ENCODE data around the gene ZBTB9.

Gene ZBTB9

GRCh38 chr6:33433001-33433543, 21.3 kb upstream of the ZBTB9 start:
- no peak for DNase-seq

GRCh38 chr6:33433544-33434191, 20.7 kb upstream of the ZBTB9 start:
- DNase-seq = no peak

DNA sequence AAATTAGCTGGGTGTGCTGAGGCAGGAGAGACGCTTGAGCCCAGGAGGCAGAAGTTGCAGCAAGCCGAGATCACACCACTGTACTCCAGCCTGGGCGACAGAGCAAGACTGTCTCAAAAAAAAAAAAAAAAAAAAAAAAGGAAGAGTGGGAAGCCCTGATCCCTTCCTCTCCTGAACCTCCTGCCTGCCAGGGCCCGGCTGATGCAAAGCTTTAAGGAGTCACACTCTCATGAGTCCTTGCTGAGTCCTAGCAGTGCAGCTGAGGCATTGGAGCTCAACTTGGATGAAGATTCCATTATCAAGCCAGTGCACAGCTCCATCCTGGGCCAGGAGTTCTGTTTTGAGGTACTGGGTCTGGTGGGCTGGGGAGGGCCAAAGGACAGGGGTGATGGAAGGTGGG, 19.4 kb upstream of the ZBTB9 start:
- DNase-seq = no peak

DNA sequence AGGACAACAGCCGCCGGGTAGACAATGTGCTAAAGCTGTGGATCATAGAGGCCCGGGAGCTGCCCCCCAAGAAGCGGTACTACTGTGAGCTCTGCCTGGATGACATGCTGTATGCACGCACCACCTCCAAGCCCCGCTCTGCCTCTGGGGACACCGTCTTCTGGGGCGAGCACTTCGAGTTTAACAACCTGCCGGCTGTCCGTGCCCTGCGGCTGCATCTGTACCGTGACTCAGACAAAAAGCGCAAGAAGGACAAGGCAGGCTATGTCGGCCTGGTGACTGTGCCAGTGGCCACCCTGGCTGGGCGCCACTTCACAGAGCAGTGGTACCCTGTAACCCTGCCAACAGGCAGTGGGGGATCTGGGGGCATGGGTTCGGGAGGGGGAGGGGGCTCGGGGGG, 16.7 kb upstream of the ZBTB9 start:
- DNase-seq = no peak

DNA sequence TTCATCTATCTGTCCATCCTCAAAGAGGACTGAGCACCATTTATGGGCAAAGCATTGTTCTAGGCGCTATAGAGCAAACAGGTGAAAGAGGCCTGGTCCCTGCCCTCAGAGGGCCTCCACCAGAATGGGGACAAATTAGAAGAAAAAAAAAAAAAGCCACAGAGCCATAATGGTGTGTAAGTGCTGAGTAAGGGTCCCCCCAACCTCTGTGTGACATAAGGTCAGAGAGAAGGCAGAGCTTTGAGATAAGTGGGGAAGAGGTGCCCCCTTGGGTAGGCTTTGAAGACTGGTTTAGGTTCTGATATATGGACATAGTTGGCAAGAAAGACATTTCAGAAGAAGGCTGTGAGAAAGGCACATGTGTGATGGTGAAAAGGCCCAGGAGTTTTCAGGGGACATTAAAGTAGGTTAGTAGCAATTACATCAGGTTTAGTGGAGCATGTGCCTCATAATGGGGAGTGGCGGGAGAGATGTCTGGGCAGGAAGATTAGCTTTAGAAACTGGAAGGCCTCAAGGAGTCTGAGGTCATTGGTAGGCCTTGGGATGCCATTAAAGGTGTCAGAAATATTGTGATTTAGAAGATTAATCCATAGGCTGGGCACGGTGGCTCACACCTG, 15.3 kb upstream of the ZBTB9 start:
- DNase-seq = no peak

- DNase-seq = no peak
These were observed 14.3 kb upstream of the ZBTB9 start for GRCh38 chr6:33439956-33440648.

DNA sequence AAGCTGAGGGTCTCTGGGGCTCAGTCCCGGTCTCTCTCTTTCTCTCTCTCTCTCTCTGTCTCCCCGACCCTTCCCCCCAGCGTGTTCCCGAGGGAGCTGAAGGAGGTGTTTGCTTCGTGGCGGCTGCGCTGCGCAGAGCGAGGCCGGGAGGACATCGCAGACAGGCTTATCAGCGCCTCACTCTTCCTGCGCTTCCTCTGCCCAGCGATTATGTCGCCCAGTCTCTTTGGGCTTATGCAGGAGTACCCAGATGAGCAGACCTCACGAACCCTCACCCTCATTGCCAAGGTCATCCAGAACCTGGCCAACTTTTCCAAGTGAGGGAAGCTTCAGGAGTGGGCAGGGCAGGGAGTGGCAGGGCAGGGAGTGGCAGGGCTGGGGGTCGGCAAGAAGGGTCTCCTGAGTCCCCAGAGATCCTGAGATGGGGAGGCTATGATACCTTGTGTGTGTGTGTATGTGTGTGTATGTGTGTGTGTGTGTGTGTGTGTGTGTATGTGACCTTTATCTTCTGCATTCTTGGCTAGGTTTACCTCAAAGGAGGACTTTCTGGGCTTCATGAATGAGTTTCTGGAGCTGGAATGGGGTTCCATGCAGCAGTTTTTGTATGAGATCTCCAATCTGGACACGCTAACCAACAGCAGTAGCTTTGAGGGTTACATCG, 13.6 kb upstream of the ZBTB9 start:
- DNase-seq = no peak

DNA sequence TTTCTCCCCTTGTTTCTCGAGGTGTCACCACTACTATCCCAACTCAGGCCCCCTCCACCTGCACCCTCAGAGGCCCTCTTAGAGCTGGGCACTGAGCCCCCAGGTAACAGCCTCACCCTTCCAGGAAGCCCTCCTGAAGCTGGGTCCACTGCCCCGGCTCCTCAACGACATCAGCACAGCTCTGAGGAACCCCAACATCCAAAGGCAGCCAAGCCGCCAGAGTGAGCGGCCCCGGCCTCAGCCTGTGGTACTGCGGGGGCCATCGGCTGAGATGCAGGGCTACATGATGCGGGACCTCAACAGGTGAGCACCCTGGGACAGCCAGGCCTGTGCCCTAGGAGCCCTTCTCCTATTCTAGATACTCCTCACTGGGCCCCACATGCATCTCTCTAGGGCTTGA, 12.9 kb upstream of the ZBTB9 start:
- no peak for DNase-seq

DNA sequence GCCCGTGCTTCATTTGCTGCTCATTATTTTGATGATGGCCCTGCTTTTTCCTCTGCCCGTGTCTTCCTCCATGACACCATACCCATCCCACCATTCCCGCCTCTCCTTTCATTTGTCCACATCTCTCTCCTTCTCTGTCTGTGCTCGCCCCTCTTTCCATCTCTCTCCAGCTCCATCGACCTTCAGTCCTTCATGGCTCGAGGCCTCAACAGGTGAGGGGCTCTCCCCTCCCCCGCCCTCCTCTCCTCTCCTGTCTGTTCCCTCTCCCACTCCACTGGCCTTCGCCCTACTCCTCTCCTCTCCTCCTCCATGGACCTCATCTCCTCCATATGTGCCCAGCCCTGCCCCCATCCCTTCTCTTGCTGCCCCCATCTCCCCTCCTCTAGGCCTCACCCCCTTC, 12.1 kb upstream of the ZBTB9 start:
- no peak for DNase-seq

- no peak for DNase-seq
These were observed 11.4 kb upstream of the ZBTB9 start for GRCh38 chr6:33443025-33443424.

DNA sequence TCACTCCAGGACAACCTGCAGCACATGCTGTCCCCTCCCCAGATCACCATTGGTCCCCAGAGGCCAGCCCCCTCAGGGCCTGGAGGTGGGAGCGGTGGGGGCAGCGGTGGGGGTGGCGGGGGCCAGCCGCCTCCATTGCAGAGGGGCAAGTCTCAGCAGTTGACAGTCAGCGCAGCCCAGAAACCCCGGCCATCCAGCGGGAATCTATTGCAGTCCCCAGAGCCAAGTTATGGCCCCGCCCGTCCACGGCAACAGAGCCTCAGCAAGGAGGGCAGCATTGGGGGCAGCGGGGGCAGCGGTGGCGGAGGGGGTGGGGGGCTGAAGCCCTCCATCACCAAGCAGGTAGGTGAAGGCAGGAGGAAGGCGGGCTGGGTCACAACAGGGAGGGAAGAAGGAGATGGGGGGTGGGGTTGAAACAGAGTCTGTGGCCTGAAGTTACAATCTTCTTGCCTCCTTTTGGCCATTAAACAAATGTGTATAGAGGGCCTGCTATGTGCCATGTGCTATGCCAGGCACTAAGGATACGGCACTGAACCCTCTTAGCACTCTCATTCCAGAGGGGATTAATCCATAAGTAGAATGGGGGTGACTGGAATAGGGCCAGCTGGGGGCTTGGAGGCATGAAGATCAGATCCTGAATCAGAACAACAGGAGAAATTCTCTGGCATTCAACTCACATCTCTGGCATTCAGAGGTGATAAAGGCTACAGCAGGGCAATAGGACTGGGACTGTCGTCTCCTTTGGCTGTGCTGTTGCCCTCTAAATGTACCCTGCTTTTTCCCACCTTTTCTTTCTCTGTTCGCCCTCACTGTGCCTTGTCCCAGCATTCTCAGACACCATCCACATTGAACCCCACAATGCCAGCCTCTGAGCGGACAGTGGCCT, 10.5 kb upstream of the ZBTB9 start:
- no peak for DNase-seq

DNA sequence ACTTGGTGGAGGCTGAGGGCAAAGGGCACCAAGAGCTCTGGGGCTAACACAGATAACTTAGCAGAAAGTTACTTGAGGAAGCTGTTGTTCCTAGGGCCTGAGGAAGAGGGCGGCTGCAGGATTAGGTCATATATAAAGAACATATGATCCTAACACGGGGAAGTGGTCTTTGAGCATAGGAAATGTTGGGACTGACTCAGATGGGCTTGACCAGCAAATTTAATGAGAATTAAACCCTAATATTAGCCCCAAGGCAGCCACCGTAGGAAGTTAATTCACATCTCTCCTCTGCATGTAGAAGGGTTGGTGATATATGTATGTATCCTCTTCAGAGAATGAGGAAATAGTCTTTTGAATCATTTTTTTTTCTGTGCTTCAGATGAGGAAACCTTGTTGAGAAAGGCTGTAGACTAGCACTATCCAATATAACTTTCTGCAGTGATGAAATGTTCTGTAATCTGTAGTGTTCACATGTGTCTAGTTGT, 9.2 kb upstream of the ZBTB9 start:
- DNase-seq = no peak

DNA sequence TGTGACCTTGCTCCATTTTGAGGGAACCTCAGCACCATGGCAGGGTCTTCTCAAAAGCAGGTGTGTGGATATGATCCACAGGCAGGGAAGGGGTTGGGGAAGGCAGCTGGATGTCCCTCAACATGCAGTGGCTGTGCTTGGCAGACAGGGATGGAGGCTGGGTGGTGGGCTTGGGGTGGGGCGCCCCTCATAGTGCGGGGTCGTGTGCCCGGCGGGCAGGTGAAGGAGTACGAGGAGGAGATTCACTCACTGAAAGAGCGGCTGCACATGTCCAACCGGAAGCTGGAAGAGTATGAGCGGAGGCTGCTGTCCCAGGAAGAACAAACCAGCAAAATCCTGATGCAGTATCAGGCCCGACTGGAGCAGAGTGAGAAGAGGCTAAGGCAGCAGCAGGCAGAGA, 8.0 kb upstream of the ZBTB9 start:
- DNase-seq = no peak

GRCh38 chr6:33450434-33450833, 3.9 kb upstream of the ZBTB9 start:
- no peak for DNase-seq

GRCh38 chr6:33451606-33452005, 2.8 kb upstream of the ZBTB9 start:
- no peak for DNase-seq

- no peak for DNase-seq
These were observed 1.9 kb upstream of the ZBTB9 start for GRCh38 chr6:33452496-33452895.

- DNase-seq = no peak
These were observed 875 bp upstream of the ZBTB9 start for GRCh38 chr6:33453393-33454008.

DNA sequence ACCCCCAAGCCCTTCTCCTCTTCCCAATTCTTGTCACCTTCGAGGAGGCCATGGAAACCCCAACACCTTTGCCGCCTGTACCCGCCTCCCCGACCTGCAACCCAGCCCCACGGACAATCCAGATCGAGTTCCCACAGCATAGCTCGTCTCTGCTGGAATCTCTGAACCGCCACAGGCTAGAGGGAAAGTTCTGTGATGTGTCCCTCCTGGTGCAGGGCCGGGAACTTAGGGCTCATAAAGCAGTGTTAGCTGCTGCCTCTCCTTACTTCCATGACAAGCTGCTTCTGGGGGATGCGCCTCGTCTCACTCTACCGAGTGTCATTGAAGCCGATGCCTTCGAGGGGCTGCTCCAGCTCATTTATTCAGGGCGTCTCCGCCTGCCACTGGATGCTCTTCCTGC, 675 bp downstream of the ZBTB9 start:
- DNase-seq = no peak

GRCh38 chr6:33456156-33456555, 1.8 kb downstream of the ZBTB9 start:
- DNase-seq = no peak

- no peak for DNase-seq
These were observed 4.3 kb downstream of the ZBTB9 start for GRCh38 chr6:33458676-33459075.

DNA sequence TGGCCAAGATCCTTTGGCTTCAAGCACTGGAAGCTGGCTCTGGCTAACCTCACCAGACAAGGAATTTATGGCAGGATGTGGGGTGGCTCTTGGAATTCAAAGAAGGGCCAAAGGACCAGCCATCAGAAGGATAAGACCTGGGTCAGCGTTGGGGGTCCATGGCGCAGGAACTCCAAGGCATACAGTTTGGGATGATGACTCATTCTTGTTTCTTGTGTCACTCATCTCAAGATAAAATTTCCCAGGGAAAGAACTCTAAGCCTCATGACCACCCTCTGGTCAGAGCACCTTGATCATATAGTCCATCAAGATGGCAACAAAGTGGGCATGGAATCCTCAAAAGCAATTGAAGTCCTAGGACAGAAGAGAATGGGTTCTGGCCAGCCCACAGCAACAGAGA, 4.8 kb downstream of the ZBTB9 start:
- no peak for DNase-seq
